ENCODE data around the gene NR5A2. TPM values are rescaled to one million over a fixed set of nuclear protein-coding genes. Genes with fewer than 3 reads are reported as not detected.

Gene NR5A2
- total RNA-seq, 1 donor from 2014 or later: 9.6 TPM

DNA sequence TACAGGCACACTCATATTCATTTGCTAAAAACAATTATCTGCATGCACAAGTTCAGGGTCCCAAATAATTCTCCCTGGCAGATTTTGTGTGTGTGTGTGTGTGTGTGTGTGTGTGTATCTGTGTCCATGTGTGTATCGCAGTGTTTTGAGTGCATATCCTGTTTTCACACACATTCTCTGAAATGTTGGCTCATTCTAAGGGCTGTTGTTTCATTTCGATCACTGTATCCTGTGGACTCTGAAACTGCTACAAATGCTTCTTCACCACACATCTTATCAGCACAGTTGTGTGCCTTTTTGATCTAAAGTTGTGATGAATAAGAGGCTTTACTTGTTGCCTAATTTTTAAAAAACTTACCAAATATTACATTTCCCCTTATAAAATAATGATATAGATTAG lies 34.6 kb downstream of the NR5A2 start:
- no peak for DNase-seq (ENCODE audit: low spot score)

GRCh38 chr1:200072636-200073285 lies 45.3 kb downstream of the NR5A2 start:
- DNase-seq (ENCODE audit: low spot score): no peak

DNA sequence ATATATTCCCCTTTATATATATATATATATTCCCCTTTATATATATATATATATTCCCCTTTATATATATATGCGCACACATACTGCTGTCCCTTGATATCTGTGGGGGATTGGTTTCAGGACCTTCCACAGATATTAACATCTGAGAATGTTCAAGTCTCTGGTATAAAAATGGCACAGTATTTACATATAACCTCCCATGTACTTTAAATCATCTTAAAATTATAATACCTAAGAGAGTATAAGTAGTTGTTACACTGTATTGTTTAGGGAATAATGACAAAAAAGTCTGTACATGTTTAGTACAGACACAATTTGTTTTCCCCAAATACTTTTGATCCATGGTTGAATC lies 45.8 kb downstream of the NR5A2 start:
- no peak for DNase-seq (ENCODE audit: low spot score)

- no peak for DNase-seq (ENCODE audit: low spot score)
Observed at GRCh38 chr1:200075522-200075921, 48.0 kb downstream of the NR5A2 start.

DNA sequence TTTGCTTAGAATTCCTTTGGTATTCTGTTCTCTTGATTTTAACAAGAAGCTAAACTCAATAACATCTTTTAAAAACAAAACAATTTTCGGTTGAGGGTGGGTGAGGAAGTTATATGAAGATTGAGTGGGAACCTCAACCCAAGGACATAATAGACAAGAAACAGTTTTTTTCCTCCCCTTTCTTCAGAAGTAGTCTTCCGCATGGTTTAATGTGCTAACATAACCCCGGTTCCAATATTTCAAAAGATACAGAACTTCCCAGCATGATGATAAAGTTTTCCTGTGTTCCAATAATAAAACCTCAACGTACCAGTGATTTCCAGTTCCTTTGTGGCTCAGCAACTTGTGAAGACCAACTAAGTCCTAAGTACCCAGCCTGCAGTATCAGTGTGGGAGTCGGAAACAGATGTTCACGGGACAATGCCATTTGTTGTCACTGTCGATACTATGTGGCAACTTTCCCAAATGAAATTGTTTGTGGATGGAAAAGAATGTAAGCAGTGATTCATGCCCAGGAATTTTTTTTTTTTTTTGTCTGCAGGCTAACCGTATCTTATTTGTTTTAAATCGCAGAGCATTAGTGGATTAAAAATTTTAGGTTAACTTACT lies 48.5 kb downstream of the NR5A2 start:
- no peak for DNase-seq (ENCODE audit: low spot score)

GRCh38 chr1:200079232-200079940 lies 51.9 kb downstream of the NR5A2 start:
- no peak for DNase-seq (ENCODE audit: low spot score)

GRCh38 chr1:200081151-200081968 lies 53.9 kb downstream of the NR5A2 start:
- DNase-seq (ENCODE audit: low spot score): no peak

- no peak for DNase-seq (ENCODE audit: low spot score)
Observed at GRCh38 chr1:200081969-200082245, 54.4 kb downstream of the NR5A2 start.

DNA sequence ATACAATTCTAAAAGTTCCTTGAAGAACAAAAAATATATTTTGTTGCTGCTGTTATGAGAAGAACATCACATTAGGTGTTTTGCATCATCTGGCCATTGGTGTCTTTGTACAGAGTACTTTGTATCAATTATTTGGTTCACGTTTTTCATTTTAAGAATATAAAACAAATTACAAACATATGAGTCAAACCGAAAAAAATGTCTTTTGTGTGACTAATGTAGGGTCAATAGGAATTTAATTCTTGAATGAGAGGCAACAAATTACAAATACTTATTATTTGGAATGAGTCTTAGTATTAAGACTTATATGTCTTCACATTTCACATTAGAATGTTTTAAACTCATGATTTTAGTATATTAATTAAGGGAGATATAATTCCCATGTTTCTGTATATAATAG lies 54.8 kb downstream of the NR5A2 start:
- DNase-seq (ENCODE audit: low spot score): no peak

GRCh38 chr1:200090252-200091159 lies 63.0 kb downstream of the NR5A2 start:
- DNase-seq (ENCODE audit: low spot score): no peak

DNA sequence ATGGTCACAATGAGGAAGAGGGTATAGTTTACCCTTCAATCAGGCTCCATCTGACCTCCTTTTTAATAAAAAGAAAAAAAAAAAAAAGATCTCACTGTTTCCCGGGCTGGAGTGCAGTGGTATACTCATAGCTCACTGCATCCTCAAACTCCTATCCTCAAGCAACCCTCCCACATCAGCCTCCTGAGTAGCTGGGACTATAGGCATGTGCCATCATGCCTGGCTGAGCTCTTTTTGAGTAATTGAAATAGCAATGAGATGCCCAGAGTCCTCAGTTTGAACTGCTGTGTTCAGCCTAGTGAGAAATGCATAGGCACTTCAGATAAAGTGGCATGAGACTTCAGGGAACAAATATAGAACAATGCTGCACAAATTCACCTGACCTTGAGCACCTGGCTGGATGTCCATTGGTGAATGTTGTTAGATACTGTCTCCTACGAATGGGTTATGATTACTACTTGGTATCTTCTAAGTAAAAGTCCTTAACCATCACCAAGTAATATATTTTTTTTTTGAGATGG lies 67.6 kb downstream of the NR5A2 start:
- DNase-seq (ENCODE audit: low spot score): no peak

- no peak for DNase-seq (ENCODE audit: low spot score)
Observed at GRCh38 chr1:200096774-200097173, 69.3 kb downstream of the NR5A2 start.

DNA sequence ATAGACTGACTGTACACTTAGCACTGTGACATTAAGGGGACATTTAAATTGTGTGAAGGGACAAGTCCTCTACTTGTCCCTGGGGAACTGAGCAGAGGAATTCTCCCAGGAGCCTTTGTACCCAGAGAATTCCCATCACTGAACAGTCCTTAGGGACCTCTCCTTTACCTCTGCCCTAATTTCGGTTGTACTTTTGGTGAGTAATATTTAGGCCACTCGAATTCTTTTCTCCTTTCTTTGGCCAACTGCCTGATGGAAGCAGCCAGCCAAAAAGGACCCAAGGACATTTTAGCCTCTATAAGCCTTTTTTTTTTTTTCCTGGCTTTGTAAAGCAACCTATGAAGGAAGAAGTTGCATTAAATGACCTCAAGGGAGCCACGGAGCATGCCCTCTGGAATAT lies 71.5 kb downstream of the NR5A2 start:
- DNase-seq (ENCODE audit: low spot score): no peak

- no peak for DNase-seq (ENCODE audit: low spot score)
Observed at GRCh38 chr1:200103966-200104583, 76.6 kb downstream of the NR5A2 start.

- DNase-seq (ENCODE audit: low spot score): no peak
Observed at GRCh38 chr1:200107004-200107470, 79.5 kb downstream of the NR5A2 start.

- no peak for DNase-seq (ENCODE audit: low spot score)
Observed at GRCh38 chr1:200108659-200109058, 81.1 kb downstream of the NR5A2 start.

DNA sequence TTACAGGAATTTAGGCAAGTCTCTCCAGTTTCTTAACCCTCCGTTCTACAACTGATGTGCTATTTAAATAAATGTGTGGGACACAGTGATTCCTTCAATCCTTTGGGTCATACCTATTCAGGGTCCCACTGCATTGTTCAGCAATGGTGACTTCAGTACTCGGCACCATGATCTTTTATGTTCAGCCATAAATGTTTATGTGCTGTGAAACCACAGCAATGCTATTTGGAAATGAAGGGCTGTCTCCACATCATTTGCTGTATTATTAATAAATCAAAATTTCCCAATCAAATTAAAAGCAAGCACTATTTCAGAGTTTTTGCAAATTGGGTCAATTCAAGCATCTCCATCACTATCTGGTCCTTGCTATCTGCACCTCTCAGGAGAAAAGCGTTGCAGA lies 84.8 kb downstream of the NR5A2 start:
- DNase-seq (ENCODE audit: low spot score): no peak

DNA sequence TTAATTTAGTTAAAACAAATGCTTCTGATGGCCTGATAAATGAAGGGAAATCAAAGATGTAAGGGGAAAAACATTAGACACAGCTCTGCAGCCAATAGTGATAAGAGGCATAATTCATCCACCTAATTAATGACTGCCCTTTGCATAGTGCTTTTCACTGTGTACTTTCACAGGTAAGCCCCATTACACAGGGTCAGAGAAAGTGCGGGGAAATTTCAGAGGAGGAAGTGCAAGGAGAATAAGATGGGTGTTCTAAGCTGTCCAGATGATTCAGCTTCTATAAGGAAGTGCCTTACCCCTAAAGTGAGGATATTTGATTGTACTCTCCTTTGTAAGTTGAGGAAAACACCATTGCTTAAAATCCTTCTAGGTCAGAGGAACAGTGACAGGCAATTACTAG lies 88.0 kb downstream of the NR5A2 start:
- DNase-seq (ENCODE audit: low spot score): no peak

GRCh38 chr1:200116324-200116723 lies 88.8 kb downstream of the NR5A2 start:
- no peak for DNase-seq (ENCODE audit: low spot score)

DNA sequence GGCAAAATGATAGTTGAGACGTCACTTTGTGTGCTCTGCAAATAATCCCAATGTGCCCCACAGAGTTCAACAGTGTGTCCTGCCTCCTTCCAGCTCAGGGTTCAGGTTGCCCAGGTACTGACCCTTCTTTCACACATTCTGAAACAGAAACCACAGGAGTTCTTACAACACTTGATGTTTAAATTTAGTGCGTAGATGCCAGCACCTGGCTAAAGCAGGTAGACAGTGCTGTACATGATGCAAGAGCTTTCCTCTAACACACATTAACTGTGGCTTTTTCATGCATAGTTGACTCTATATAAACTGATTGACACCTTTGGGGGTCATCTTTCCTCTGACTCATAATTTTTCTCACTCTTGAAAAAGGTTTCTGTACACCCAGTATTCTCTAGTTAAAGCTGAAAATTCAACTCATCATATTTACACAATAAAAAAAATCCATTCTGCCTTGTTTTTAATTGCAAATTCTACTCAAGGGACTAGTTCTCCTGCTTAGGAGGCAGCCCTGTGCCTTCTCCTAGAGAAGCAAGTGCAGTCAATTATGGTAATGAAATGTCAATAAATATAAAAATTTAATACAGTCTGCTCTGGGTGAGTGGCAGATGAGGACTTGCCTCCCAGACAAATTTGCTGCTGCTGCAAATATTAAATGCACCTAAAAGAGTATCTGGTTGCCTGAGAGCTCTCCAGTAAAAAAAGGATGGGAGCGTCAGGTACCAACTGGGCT lies 91.4 kb downstream of the NR5A2 start:
- no peak for DNase-seq (ENCODE audit: low spot score)

Data from mesenteric fat pad (tissue), 1 donor.